Mesenchymal stem cell (in vitro differentiated cells and primary cell): ENCODE data around the gene KLF11.

Source experiments
- DNase-seq: peaks from one replicate; pipeline ENCODE4 v3.0.0-alpha.2; 2013
- H2AFZ ChIP-seq: one replicate; pipeline ENCODE4 v1.6.1; 2013; ENCODE audit warnings: low read depth, mild to moderate bottlenecking, control low read depth, inconsistent platforms, low read length, moderate library complexity
- H2AK5ac ChIP-seq: 2 replicates; pipeline ENCODE4 v1.6.1; 2013; ENCODE audit warnings: low read length, moderate library complexity, mild to moderate bottlenecking, inconsistent platforms; ENCODE audit not compliant: severe bottlenecking
- H2BK120ac ChIP-seq: one replicate; pipeline ENCODE4 v1.6.1; 2013; ENCODE audit warnings: low read depth, mild to moderate bottlenecking, inconsistent platforms, low read length, moderate library complexity
- H2BK12ac ChIP-seq, 2 experiments: one replicate each; pipeline ENCODE4 v1.6.1; 2013; ENCODE audit warnings: inconsistent platforms in 2 of 2, low read length in 2 of 2, mild to moderate bottlenecking in 2 of 2, moderate library complexity in 2 of 2, control low read depth in 1 of 2
- H2BK15ac ChIP-seq: one replicate; pipeline ENCODE4 v1.6.1; 2013; ENCODE audit warnings: mild to moderate bottlenecking, low read depth, inconsistent platforms; ENCODE audit not compliant: poor library complexity, severe bottlenecking
- H2BK5ac ChIP-seq: 2 replicates; pipeline ENCODE4 v1.6.1; 2013; ENCODE audit warnings: low read depth, mild to moderate bottlenecking, low read length, control low read depth, inconsistent platforms; ENCODE audit not compliant: poor library complexity, severe bottlenecking
- H3K14ac ChIP-seq, 2 experiments: one replicate each; pipeline ENCODE4 v1.6.1; 2013; ENCODE audit warnings: inconsistent platforms in 2 of 2, low read length in 2 of 2, control low read depth in 1 of 2, mild to moderate bottlenecking in 1 of 2, moderate library complexity in 1 of 2
- H3K18ac ChIP-seq, 2 experiments: one replicate each; pipeline ENCODE4 v1.6.1; 2013; ENCODE audit warnings: inconsistent platforms in 2 of 2, low read length in 2 of 2, control low read depth in 1 of 2, low read depth in 1 of 2, mild to moderate bottlenecking in 1 of 2
- H3K23ac ChIP-seq, 2 experiments: one replicate each; pipeline ENCODE4 v1.6.1; 2013; ENCODE audit warnings: inconsistent platforms in 2 of 2, low read length in 2 of 2, mild to moderate bottlenecking in 2 of 2, moderate library complexity in 2 of 2, control low read depth in 1 of 2
- H3K27ac ChIP-seq: 2 replicates; pipeline ENCODE4 v1.5.1; 2013; ENCODE audit warnings: mild to moderate bottlenecking, moderate library complexity, low read length, control low read depth, inconsistent platforms; ENCODE audit not compliant: poor library complexity, severe bottlenecking
- H3K27me3 ChIP-seq, 2 experiments: 2 replicates each; pipeline versions ENCODE4 v1.6.1 to v1.7.0; 2013; ENCODE audit warnings: low read length in 2 of 2, mild to moderate bottlenecking in 2 of 2, moderate library complexity in 2 of 2, control low read depth in 1 of 2, inconsistent platforms in 1 of 2; ENCODE audit not compliant: control insufficient read depth in 1 of 2, insufficient read depth in 1 of 2
- H3K36me3 ChIP-seq, 2 experiments: 2 replicates each; pipeline versions ENCODE4 v1.6.1 to v1.7.0; 2013; ENCODE audit warnings: low read length in 2 of 2, control low read depth in 1 of 2, inconsistent platforms in 1 of 2, low read depth in 1 of 2, mild to moderate bottlenecking in 1 of 2; ENCODE audit not compliant: insufficient read depth in 2 of 2, control insufficient read depth in 1 of 2
- H3K4ac ChIP-seq, 2 experiments: one replicate each; pipeline ENCODE4 v1.6.1; 2013; ENCODE audit warnings: inconsistent platforms in 2 of 2, low read length in 2 of 2, mild to moderate bottlenecking in 2 of 2, moderate library complexity in 2 of 2, control low read depth in 1 of 2, low read depth in 1 of 2
- H3K4me1 ChIP-seq: 2 replicates; pipeline ENCODE4 v1.6.1; 2013; ENCODE audit warnings: low read depth, low read length, control low read depth; ENCODE audit not compliant: control insufficient read depth, insufficient read depth
- H3K4me2 ChIP-seq: 2 replicates; pipeline ENCODE4 v1.6.1; 2013; ENCODE audit warnings: low read length, mild to moderate bottlenecking, inconsistent platforms; ENCODE audit not compliant: poor library complexity, severe bottlenecking
- H3K4me3 ChIP-seq, 2 experiments: 2 replicates each; pipeline versions ENCODE4 v1.5.1 to v1.7.0; 2013; ENCODE audit warnings: low read length in 2 of 2, mild to moderate bottlenecking in 2 of 2, control low read depth in 1 of 2, low read depth in 1 of 2; ENCODE audit not compliant: insufficient read depth in 1 of 2
- H3K79me1 ChIP-seq: replicated peaks from 2 replicates; pipeline ENCODE4 v1.6.1; 2013; ENCODE audit warnings: mild to moderate bottlenecking, control low read depth, low read length, inconsistent platforms; ENCODE audit not compliant: poor library complexity, severe bottlenecking
- H3K9ac ChIP-seq: 2 replicates; pipeline ENCODE4 v1.7.0; 2013; ENCODE audit warnings: mild to moderate bottlenecking, low read length, moderate library complexity
- H3K9me3 ChIP-seq: 2 replicates; pipeline ENCODE4 v1.7.0; 2013; ENCODE audit warnings: mild to moderate bottlenecking, low read length; ENCODE audit not compliant: control insufficient read depth
- H4K8ac ChIP-seq: one replicate; pipeline ENCODE4 v1.6.1; 2013; ENCODE audit warnings: inconsistent platforms, mild to moderate bottlenecking, low read length, moderate library complexity
- H4K91ac ChIP-seq: one replicate; pipeline ENCODE4 v1.6.1; 2013; ENCODE audit warnings: mild to moderate bottlenecking, low read length, inconsistent platforms
- WGBS: methylation state at CpG from one replicate; pipeline ENCODE4 v1.1.7; 2013; ENCODE audit warnings: mixed read lengths; 5-methylcytosine and 5-hydroxymethylcytosine counted together

The KLF11 gene

DNA sequence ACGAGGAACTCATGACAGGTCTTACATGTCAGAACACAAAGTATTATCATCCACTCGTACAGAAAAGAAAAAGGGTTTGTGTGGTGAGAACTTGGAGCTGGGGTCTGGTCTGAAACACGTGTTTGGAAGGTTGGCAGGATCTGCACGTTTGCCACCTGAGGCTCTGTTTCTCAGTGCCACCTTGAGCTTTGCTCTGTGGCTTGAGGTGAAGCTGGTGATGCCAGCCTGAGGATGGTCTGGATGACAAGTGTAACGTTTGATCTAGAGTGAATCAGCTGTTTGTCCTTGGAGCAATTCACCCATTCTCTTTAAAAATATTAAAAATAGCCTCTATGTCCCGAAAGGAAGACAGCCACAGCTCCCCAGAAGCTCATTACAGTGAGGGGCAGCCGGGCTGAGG is 45.4 kb upstream of the KLF11 start:
- Histone ChIP-seq H4K8ac (no peak overlapping the region), H2AFZ (no peak overlapping the region), H2BK15ac (no peak overlapping the region)

GRCh38 chr2:9998916-9999654 is 44.3 kb upstream of the KLF11 start:
- Histone ChIP-seq H3K4me2 (no peak overlapping the region), H3K36me3 (peaks cover 0 to 3% of the 10 kb centered on the region in 2 experiments), H2AK5ac (no peak overlapping the region), H4K91ac (no peak overlapping the region), H3K23ac (no peak overlapping the region), H2BK120ac (no peak overlapping the region), H4K8ac (no peak overlapping the region), H3K14ac (no peak overlapping the region), H3K9ac (no peak overlapping the region), H3K18ac (no peak overlapping the region), H3K9me3 (no peaks in the 10 kb centered on the region), H2BK5ac (no peak overlapping the region), H3K27ac (no peak overlapping the region), H3K4ac (no peak overlapping the region), H2BK15ac (no peak overlapping the region), H3K4me1 (no peaks in the 10 kb centered on the region), H2AFZ (no peak overlapping the region), H3K27me3 (no peaks in the 10 kb centered on the region), H3K4me3 (no peak overlapping the region), H2BK12ac (no peak overlapping the region), H3K79me1 (no peaks in the 10 kb centered on the region)
- 93% methylated on average over 18 of the region's 20 CpGs for WGBS
- no peak for DNase-seq

More for the DNA sequence above, 45.4 kb upstream of the KLF11 start:
- H3K9me3 ChIP-seq, result no peaks in the 10 kb centered on the region
- H3K4ac ChIP-seq, result no peak overlapping the region
- no peak overlapping the region for H2AK5ac ChIP-seq
- peaks cover 0 to 3% of the 10 kb centered on the region in 2 experiments for H3K36me3 ChIP-seq
- no peak overlapping the region for H3K27ac ChIP-seq
- no peak overlapping the region for H3K18ac ChIP-seq
- no peak overlapping the region for H3K14ac ChIP-seq
- no peak overlapping the region for H3K4me2 ChIP-seq
- no peaks in the 10 kb centered on the region for H3K79me1 ChIP-seq
- H3K4me1 ChIP-seq, result no peaks in the 10 kb centered on the region
- H3K4me3 ChIP-seq, result no peak overlapping the region
- H2BK12ac ChIP-seq, result no peak overlapping the region
- 89% methylated on average over 7 of the region's 7 CpGs for WGBS
- no peak overlapping the region for H4K91ac ChIP-seq
- H2BK5ac ChIP-seq, result no peak overlapping the region
- no peaks in the 10 kb centered on the region for H3K27me3 ChIP-seq
- DNase-seq, result no peak
- H3K23ac ChIP-seq, result no peak overlapping the region
- H2BK120ac ChIP-seq, result no peak overlapping the region
- no peak overlapping the region for H3K9ac ChIP-seq

- Histone ChIP-seq H3K9ac (no peak overlapping the region), H3K4me2 (no peak overlapping the region), H3K36me3 (peaks cover 0 to 3% of the 10 kb centered on the region in 2 experiments), H3K79me1 (no peaks in the 10 kb centered on the region), H2BK12ac (no peak overlapping the region), H3K4ac (no peak overlapping the region), H2BK120ac (no peak overlapping the region), H2BK15ac (no peak overlapping the region), H4K8ac (no peak overlapping the region), H3K23ac (no peak overlapping the region), H3K18ac (no peak overlapping the region), H2BK5ac (no peak overlapping the region), H3K4me3 (no peak overlapping the region), H3K27ac (no peak overlapping the region), H3K4me1 (no peaks in the 10 kb centered on the region), H2AK5ac (no peak overlapping the region), H3K14ac (no peak overlapping the region), H4K91ac (no peak overlapping the region), H3K27me3 (no peaks in the 10 kb centered on the region), H3K9me3 (no peaks in the 10 kb centered on the region), H2AFZ (no peak overlapping the region)
- DNase-seq, result no peak
- 100% methylated on average over 1 of the region's 1 CpG for WGBS
These were observed 43.7 kb upstream of the KLF11 start for GRCh38 chr2:9999693-10000092.

DNA sequence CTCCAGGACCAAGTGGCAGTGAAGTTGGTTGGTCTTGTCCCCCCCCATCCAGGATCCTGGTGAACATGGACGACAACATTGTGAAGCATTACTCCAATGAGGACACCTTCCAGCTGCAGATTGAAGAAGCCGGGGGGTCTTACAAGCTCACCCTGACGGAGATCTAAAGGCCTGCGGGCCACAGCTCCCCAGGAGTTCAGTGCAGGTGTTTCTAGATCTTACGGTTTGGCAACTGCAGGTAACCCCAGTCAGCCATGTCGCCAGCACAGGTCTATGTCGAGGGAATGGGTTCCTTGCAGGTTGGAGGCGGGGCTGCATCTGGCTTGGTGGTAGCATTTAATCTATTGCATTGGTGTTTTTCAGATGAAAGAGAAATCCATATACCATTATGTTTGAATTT is 42.8 kb upstream of the KLF11 start:
- H3K36me3 ChIP-seq, result peaks cover 0 to 3% of the 10 kb centered on the region in 2 experiments
- H4K8ac ChIP-seq, result no peak overlapping the region
- no peak overlapping the region for H2AFZ ChIP-seq
- H3K14ac ChIP-seq, result no peak overlapping the region
- no peak overlapping the region for H3K4me3 ChIP-seq
- no peak overlapping the region for H3K18ac ChIP-seq
- H4K91ac ChIP-seq, result no peak overlapping the region
- H3K4me1 ChIP-seq, result no peaks in the 10 kb centered on the region
- H3K9ac ChIP-seq, result no peak overlapping the region
- no peak overlapping the region for H2BK5ac ChIP-seq
- no peak for DNase-seq
- no peak overlapping the region for H3K27ac ChIP-seq
- no peak overlapping the region for H3K4ac ChIP-seq
- no peak overlapping the region for H3K23ac ChIP-seq
- H3K27me3 ChIP-seq, result no peaks in the 10 kb centered on the region
- no peaks in the 10 kb centered on the region for H3K79me1 ChIP-seq
- no peak overlapping the region for H2BK15ac ChIP-seq
- H3K4me2 ChIP-seq, result no peak overlapping the region
- H2BK120ac ChIP-seq, result no peak overlapping the region
- no peak overlapping the region for H2BK12ac ChIP-seq
- H2AK5ac ChIP-seq, result no peak overlapping the region
- WGBS, result 95% methylated on average over 7 of the region's 8 CpGs
- no peaks in the 10 kb centered on the region for H3K9me3 ChIP-seq
